HEK293 (cell line): ENCODE data around the gene NCAN.

Experiments
- EGR2 ChIP-seq: fragments of 450-650 bp; formaldehyde crosslinking; IDR thresholded peaks from 2 replicates; pipeline ENCODE4 v1.5.1; 2016; ENCODE audit warnings: low read depth, missing biosample characterization, missing genetic modification characterization
- KLF8 ChIP-seq: fragments of 450-650 bp; formaldehyde crosslinking; IDR thresholded peaks from 2 replicates; pipeline ENCODE4 v1.5.1; 2016; ENCODE audit warnings: missing biosample characterization, missing genetic modification characterization
- KLF9 ChIP-seq: fragments of 450-650 bp; formaldehyde crosslinking; IDR thresholded peaks from 2 replicates; pipeline ENCODE4 v1.5.1; 2016; ENCODE audit warnings: missing biosample characterization, missing genetic modification characterization, low read depth
- SALL2 ChIP-seq: fragments of 450-650 bp; formaldehyde crosslinking; IDR thresholded peaks from 2 replicates; pipeline ENCODE4 v1.5.0; 2017; ENCODE audit warnings: missing biosample characterization, mild to moderate bottlenecking, missing genetic modification characterization, borderline replicate concordance
- ZNF112 ChIP-seq: fragments of 450-650 bp; formaldehyde crosslinking; IDR thresholded peaks from 2 replicates; pipeline ENCODE4 v1.5.0; 2017; ENCODE audit warnings: missing biosample characterization, missing genetic modification characterization
- ZNF114 ChIP-seq: fragments of 450-650 bp; formaldehyde crosslinking; IDR thresholded peaks from 2 replicates; pipeline ENCODE4 v1.5.0; 2017; ENCODE audit warnings: missing biosample characterization, missing genetic modification characterization
- ZNF202 ChIP-seq: fragments of 450-650 bp; formaldehyde crosslinking; IDR thresholded peaks from 2 replicates; pipeline ENCODE4 v1.5.1; 2016; ENCODE audit warnings: missing biosample characterization, missing genetic modification characterization, borderline replicate concordance
- ZNF24 ChIP-seq: fragments of 450-650 bp; formaldehyde crosslinking; IDR thresholded peaks from 2 replicates; pipeline ENCODE4 v1.5.1; 2016; ENCODE audit warnings: missing biosample characterization, missing genetic modification characterization
- ZNF354C ChIP-seq: fragments of 450-650 bp; formaldehyde crosslinking; IDR thresholded peaks from 2 replicates; pipeline ENCODE4 v1.5.1; 2016; ENCODE audit warnings: missing biosample characterization, missing genetic modification characterization, low read depth, borderline replicate concordance
- ZNF394 ChIP-seq: fragments of 450-650 bp; formaldehyde crosslinking; IDR thresholded peaks from 2 replicates; pipeline ENCODE4 v1.5.1; 2016; ENCODE audit warnings: missing biosample characterization, missing genetic modification characterization, mild to moderate bottlenecking, moderate library complexity, borderline replicate concordance
- ZNF48 ChIP-seq: fragments of 450-650 bp; formaldehyde crosslinking; IDR thresholded peaks from 2 replicates; pipeline ENCODE4 v1.5.1; 2016; ENCODE audit warnings: missing biosample characterization, missing genetic modification characterization
- ZNF548 ChIP-seq: fragments of 450-650 bp; formaldehyde crosslinking; IDR thresholded peaks from 2 replicates; pipeline ENCODE4 v1.5.1; 2016; ENCODE audit warnings: missing biosample characterization, missing genetic modification characterization
- ZNF610 ChIP-seq: fragments of 450-650 bp; formaldehyde crosslinking; IDR thresholded peaks from 2 replicates; pipeline ENCODE4 v1.5.1; 2016; ENCODE audit warnings: missing biosample characterization, missing genetic modification characterization, borderline replicate concordance
- ZSCAN23 ChIP-seq: fragments of 450-650 bp; formaldehyde crosslinking; IDR thresholded peaks from 2 replicates; pipeline ENCODE4 v1.5.1; 2016; ENCODE audit warnings: missing biosample characterization, missing genetic modification characterization
- TF ChIP-seq, protein P1 (sequence below): fragments of 450-650 bp; formaldehyde crosslinking; IDR thresholded peaks from 2 replicates; pipeline ENCODE4; 2016; ENCODE audit warnings: missing biosample characterization, missing genetic modification characterization
- TF ChIP-seq, protein P2 (sequence below): fragments of 450-650 bp; formaldehyde crosslinking; IDR thresholded peaks from 2 replicates; pipeline ENCODE4 v1.5.1; 2016; ENCODE audit warnings: missing biosample characterization, missing genetic modification characterization
- TF ChIP-seq, protein P3 (sequence below): fragments of 450-650 bp; formaldehyde crosslinking; IDR thresholded peaks from 2 replicates; pipeline ENCODE4 v1.5.1; 2016; ENCODE audit warnings: missing biosample characterization, missing genetic modification characterization
- TF ChIP-seq, protein P4 (sequence below): fragments of 450-650 bp; formaldehyde crosslinking; conservative IDR thresholded peaks from 2 replicates; pipeline ENCODE4 v1.5.1; 2016; ENCODE audit warnings: low read depth, missing biosample characterization, missing genetic modification characterization
- TF ChIP-seq, protein P5 (sequence below): fragments of 450-650 bp; formaldehyde crosslinking; IDR thresholded peaks from 2 replicates; pipeline ENCODE4 v1.5.1; 2016; ENCODE audit warnings: missing biosample characterization, missing genetic modification characterization, borderline replicate concordance
- TF ChIP-seq, protein P6 (sequence below): fragments of 450-650 bp; formaldehyde crosslinking; IDR thresholded peaks from 2 replicates; pipeline ENCODE4 v1.5.1; 2016; ENCODE audit warnings: missing biosample characterization, missing genetic modification characterization
- TF ChIP-seq, protein P7 (sequence below): fragments of 450-650 bp; IDR thresholded peaks from 2 replicates; pipeline ENCODE4 v1.5.1; 2018; ENCODE audit warnings: missing biosample characterization, missing genetic modification characterization

Gene NCAN

DNA sequence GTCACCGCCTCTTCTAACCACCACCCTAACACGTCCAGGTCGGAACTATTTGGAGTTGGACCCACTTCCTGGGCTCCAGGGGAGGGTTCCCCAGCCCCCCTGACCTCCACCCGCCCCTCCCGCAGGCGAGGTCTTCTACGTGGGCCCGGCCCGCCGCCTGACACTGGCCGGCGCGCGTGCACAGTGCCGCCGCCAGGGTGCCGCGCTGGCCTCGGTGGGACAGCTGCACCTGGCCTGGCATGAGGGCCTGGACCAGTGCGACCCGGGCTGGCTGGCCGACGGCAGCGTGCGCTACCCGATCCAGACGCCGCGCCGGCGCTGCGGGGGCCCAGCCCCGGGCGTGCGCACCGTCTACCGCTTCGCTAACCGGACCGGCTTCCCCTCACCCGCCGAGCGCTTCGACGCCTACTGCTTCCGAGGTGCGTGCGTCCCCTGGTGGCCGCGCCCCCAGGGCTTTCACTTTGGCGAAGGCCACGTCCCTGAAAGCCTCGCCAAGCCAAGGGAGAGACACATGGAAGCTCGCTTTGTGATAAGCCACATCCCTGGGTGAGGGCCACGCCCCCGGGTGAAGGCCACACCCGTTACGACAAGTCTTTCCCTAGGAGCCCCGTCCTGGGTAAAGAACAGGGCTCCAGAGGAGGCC, 13.2 kb downstream of the NCAN start (continued):
- TF ChIP-seq, protein P1, sequence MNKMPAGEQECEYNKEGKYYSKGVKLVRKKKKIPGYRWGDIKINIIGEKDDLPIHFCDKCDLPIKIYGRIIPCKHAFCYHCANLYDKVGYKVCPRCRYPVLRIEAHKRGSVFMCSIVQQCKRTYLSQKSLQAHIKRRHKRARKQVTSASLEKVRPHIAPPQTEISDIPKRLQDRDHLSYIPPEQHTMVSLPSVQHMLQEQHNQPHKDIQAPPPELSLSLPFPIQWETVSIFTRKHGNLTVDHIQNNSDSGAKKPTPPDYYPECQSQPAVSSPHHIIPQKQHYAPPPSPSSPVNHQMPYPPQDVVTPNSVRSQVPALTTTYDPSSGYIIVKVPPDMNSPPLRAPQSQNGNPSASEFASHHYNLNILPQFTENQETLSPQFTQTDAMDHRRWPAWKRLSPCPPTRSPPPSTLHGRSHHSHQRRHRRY (tag by site-specific recombination), result no peak
- TF ChIP-seq EGR2 (tag by site-specific recombination) (no peak), ZSCAN23 (tag by site-specific recombination) (no peak), ZNF610 (tag by site-specific recombination) (no peak), ZNF112 (tag by site-specific recombination) (no peak), ZNF354C (tag by site-specific recombination) (no peak), ZNF394 (no peak), ZNF114 (tag by site-specific recombination) (no peak), ZNF202 (tag by site-specific recombination) (no peak), KLF9 (tag by site-specific recombination) (peak; percentile 79), ZNF48 (tag by site-specific recombination) (no peak), KLF8 (no peak), SALL2 (tag by site-specific recombination) (no peak), ZNF548 (tag by site-specific recombination) (no peak), ZNF24 (tag by site-specific recombination) (no peak)
- TF ChIP-seq, protein P2, sequence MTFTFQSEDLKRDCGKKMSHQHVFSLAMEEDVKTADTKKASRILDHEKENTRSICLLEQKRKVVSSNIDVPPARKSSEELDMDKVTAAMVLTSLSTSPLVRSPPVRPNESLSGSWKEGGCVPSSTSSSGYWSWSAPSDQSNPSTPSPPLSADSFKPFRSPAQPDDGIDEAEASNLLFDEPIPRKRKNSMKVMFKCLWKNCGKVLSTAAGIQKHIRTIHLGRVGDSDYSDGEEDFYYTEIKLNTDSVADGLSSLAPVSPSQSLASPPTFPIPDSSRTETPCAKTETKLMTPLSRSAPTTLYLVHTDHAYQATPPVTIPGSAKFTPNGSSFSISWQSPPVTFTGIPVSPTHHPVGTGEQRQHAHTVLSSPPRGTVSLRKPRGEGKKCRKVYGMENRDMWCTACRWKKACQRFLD, result no peak
- TF ChIP-seq, protein P3, sequence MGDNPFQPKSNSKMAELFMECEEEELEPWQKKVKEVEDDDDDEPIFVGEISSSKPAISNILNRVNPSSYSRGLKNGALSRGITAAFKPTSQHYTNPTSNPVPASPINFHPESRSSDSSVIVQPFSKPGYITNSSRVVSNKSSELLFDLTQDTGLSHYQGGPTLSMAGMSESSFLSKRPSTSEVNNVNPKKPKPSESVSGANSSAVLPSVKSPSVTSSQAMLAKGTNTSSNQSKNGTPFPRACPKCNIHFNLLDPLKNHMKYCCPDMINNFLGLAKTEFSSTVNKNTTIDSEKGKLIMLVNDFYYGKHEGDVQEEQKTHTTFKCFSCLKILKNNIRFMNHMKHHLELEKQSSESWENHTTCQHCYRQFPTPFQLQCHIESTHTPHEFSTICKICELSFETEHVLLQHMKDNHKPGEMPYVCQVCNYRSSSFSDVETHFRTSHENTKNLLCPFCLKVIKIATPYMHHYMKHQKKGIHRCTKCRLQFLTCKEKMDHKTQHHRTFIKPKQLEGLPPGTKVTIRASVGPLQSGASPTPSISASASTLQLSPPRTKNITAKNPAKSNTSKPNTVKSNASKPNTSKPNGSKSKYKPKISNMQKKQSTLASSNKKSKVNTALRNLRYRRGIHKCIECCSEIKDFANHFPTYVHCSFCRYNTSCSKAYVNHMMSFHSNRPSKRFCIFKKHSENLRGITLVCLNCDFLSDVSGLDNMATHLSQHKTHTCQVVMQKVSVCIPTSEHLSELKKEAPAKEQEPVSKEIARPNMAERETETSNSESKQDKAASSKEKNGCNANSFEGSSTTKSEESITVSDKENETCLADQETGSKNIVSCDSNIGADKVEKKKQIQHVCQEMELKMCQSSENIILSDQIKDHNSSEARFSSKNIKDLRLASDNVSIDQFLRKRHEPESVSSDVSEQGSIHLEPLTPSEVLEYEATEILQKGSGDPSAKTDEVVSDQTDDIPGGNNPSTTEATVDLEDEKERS (tag by site-specific recombination), result no peak
- TF ChIP-seq, protein P4, sequence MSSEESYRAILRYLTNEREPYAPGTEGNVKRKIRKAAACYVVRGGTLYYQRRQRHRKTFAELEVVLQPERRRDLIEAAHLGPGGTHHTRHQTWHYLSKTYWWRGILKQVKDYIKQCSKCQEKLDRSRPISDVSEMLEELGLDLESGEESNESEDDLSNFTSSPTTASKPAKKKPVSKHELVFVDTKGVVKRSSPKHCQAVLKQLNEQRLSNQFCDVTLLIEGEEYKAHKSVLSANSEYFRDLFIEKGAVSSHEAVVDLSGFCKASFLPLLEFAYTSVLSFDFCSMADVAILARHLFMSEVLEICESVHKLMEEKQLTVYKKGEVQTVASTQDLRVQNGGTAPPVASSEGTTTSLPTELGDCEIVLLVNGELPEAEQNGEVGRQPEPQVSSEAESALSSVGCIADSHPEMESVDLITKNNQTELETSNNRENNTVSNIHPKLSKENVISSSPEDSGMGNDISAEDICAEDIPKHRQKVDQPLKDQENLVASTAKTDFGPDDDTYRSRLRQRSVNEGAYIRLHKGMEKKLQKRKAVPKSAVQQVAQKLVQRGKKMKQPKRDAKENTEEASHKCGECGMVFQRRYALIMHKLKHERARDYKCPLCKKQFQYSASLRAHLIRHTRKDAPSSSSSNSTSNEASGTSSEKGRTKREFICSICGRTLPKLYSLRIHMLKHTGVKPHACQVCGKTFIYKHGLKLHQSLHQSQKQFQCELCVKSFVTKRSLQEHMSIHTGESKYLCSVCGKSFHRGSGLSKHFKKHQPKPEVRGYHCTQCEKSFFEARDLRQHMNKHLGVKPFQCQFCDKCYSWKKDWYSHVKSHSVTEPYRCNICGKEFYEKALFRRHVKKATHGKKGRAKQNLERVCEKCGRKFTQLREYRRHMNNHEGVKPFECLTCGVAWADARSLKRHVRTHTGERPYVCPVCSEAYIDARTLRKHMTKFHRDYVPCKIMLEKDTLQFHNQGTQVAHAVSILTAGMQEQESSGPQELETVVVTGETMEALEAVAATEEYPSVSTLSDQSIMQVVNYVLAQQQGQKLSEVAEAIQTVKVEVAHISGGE, result no peak; the same call in 1 of the 2 replicates
- TF ChIP-seq, protein P5, sequence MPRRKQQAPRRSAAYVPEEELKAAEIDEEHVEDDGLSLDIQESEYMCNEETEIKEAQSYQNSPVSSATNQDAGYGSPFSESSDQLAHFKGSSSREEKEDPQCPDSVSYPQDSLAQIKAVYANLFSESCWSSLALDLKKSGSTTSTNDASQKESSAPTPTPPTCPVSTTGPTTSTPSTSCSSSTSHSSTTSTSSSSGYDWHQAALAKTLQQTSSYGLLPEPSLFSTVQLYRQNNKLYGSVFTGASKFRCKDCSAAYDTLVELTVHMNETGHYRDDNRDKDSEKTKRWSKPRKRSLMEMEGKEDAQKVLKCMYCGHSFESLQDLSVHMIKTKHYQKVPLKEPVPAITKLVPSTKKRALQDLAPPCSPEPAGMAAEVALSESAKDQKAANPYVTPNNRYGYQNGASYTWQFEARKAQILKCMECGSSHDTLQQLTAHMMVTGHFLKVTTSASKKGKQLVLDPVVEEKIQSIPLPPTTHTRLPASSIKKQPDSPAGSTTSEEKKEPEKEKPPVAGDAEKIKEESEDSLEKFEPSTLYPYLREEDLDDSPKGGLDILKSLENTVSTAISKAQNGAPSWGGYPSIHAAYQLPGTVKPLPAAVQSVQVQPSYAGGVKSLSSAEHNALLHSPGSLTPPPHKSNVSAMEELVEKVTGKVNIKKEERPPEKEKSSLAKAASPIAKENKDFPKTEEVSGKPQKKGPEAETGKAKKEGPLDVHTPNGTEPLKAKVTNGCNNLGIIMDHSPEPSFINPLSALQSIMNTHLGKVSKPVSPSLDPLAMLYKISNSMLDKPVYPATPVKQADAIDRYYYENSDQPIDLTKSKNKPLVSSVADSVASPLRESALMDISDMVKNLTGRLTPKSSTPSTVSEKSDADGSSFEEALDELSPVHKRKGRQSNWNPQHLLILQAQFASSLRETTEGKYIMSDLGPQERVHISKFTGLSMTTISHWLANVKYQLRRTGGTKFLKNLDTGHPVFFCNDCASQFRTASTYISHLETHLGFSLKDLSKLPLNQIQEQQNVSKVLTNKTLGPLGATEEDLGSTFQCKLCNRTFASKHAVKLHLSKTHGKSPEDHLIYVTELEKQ (tag by site-specific recombination), result no peak
- TF ChIP-seq, protein P6, sequence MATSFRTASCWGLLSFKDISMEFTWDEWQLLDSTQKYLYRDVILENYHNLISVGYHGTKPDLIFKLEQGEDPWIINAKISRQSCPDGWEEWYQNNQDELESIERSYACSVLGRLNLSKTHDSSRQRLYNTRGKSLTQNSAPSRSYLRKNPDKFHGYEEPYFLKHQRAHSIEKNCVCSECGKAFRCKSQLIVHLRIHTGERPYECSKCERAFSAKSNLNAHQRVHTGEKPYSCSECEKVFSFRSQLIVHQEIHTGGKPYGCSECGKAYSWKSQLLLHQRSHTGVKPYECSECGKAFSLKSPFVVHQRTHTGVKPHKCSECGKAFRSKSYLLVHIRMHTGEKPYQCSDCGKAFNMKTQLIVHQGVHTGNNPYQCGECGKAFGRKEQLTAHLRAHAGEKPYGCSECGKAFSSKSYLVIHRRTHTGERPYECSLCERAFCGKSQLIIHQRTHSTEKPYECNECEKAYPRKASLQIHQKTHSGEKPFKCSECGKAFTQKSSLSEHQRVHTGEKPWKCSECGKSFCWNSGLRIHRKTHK (tag by site-specific recombination), result no peak
- TF ChIP-seq, protein P7, sequence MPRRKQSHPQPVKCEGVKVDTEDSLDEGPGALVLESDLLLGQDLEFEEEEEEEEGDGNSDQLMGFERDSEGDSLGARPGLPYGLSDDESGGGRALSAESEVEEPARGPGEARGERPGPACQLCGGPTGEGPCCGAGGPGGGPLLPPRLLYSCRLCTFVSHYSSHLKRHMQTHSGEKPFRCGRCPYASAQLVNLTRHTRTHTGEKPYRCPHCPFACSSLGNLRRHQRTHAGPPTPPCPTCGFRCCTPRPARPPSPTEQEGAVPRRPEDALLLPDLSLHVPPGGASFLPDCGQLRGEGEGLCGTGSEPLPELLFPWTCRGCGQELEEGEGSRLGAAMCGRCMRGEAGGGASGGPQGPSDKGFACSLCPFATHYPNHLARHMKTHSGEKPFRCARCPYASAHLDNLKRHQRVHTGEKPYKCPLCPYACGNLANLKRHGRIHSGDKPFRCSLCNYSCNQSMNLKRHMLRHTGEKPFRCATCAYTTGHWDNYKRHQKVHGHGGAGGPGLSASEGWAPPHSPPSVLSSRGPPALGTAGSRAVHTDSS (tag by site-specific recombination), result no peak
